Suppressor macrophage treated with lipopolysaccharide for 4 hours (primary cell): ENCODE measurements around the gene AKT1S1.

Experiments
- DNase-seq: peaks from one replicate; pipeline ENCODE4 v3.0.0-alpha.2; 2020

AKT1S1 gene

DNA sequence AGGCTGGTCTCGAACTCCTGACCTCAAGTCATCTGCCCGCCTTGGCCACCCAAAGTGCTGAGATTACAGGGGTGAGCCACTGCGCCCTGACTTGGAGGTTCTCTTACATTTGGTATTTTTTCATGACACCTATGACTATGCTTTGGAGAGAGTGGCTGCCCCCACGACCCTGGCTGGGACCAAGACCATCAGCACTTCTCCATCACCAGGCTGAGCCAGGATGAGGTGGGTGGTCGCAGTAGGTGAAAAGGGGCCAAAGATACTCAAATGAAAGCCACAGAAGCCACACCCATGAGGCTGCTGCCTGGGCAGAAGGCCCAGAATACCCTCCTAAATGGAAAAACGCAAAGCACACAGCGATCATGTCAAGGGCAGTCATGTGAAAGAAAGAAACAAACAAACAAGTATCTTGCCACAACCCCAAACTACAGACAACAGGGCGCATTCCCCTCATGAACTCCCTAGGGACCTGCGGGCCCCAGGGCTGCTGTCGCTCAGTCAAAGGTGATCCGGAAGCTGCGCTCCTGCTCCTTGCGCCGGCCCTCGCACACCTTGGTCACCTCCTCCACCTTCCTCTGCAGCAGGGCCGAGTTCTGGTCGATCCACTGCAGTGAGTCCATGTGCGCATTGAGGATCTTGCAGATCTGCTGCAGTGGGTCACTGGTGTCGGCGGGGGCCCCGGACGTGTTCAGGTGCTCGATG, 30.7 kb upstream of the AKT1S1 start:
- no peak for DNase-seq

DNA sequence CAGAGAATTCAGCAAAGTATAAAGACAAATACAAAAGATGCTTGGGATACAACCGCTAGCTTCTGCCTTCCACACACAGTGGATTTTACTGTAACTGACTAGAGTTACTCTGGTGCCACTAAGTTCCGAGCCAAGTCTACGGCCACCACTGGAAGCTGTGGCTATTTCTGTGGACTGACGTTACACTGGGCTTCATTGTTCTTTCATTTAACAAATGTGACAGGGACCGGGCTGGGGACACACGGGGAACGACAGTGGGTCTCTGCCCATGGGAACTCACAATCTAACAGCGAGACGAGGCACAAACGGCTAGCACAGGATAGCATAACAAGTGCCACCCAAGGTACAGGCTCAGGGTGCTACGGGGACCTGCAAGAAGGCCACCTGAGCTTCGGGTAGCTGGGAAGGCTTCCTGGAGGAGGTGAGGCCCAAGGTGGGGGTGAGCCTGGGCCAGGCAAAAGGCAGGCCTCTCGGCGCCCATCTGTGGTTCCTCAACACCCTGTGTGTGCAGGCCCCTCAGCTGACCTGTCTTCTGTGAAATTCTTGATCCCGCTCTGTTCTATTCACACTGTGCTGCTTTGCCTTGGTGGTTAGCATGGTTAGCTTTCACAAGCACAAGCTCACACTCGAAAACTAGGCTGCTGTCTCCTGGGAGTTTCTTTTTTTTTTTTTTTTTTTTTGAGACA, 29.9 kb upstream of the AKT1S1 start:
- DNase-seq: no peak

DNA sequence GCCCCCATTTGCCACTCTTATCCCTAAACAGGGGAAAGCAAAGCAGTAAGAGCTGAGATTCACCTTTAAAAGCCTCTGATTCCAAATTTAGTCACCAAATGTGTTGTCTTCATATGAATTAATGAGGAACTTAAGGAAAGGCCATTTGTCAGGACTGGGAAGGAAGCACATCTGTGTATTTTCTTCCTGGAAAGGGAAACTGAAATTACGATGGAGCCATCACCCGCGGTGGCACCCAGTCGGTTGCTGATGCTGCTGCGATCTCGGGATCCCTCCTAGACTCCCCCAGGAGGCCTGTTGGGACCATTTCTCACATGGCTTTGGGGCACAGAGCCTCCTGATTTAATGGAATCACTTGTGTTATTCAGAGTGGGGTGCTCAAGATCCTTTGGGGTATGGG, 27.0 kb upstream of the AKT1S1 start:
- peak; percentile 88 for DNase-seq

DNA sequence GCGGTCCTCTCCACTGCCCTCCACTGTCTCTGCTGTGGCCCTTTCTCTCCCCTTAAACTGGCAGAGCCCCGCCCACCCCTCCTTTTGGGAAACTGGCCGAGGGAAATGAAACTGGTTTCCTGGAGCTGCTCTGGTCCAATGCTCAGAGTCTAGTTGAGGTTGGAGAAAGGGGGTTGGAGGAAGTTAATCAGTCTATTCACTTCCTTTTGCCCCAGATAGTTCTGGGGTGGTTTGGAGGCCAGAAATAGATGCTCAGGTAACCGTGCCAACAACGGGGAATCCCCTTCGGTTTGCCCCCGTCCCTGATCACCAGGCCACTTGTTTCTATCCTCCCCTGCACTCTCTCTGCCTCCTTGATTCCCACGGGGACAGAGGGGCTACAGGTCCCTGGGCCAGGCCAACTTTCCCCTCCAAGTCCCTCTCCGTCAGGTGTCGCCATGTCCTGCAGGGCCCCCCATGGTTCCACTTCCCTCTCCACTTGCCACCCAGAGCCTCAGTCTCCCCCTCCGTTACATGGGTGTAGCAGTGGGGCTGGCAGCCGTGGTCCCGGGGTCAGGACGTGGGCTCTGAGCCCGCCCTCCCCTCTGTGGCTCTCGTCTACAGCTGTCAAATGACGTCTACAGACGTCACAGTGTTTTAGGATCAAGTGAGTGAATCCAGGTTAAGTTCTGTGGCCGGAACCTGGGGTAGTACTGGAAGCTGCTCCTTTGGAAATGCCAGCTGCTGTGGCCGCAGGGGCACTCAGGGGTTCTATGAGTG, 19.9 kb upstream of the AKT1S1 start, which contains the start of gene IL4I1:
Gene IL4I1 (minus strand): TSS at position 25 of the 759 bp plus-strand sequence. CDS start 727 bp downstream, outside the sequence.
- DNase-seq: peak; percentile 96

DNA sequence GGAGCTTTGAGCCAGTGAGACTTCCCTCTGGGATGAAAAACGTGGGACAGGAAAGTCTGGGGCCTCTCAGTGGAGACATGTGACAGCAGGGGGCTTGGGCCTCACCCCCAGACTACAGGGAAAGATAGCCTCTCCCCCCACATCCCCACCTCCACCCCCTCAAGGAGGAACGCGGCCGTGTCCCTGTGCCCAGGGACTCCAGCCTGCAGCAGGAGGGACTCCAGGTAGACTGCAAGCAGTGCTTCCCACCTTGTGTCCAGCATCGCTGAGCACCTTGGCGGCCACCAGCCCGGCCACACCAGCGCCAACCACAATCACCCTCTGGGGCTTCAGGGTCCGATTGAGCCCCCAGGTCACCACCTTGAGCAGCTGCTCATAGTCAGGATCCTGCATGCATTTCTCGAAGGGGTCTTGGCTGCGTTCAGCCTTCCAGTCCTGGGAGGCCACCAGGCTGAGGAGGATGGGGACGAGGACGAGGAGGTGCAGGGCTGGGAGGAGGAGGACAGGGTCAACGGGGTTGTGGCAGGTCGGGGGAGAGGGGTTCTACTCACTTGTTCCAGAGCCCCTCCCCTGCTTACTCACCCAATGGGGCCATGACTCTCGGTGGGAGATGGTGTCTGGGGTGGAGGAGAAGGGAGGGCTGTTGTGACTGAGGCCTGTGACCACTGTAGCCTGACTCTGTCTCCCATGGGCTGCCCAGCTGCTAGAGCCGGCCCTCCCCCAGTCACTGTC, 18.6 kb upstream of the AKT1S1 start:
- no peak for DNase-seq

DNA sequence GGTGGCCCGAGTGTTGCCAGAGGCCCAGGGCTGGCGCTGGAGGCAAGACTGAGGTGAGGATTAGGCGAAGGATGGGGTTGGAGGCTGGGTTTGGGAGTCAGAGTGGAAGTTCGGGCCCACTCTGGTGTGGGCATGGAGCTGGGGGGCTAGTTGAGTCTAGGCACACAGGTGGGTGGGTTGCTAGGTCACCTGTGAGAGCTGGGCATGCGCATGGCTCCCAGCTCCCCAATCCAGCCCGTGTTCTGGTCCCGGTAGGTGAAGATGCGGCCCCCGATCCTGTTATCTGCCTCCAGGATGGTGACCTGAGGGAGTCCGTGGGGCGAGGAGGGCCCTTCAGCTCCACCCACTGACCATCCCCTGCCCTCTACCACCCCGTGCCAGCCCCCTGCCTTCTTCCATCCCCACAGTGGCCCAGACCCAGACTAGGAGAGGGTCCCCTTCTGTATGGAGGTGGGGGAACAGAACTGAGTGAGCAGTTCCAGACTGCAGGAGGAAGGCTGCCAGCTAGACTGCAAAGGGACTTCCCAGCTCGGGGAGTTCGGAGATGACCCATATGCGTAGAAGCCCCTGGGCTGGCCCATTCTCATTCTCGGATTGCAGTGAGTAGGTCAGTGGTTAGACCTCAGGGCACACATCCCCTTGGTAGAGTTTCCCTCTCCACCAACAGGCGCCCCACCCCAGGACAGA, 17.9 kb upstream of the AKT1S1 start:
- peak; percentile 90 for DNase-seq

DNA sequence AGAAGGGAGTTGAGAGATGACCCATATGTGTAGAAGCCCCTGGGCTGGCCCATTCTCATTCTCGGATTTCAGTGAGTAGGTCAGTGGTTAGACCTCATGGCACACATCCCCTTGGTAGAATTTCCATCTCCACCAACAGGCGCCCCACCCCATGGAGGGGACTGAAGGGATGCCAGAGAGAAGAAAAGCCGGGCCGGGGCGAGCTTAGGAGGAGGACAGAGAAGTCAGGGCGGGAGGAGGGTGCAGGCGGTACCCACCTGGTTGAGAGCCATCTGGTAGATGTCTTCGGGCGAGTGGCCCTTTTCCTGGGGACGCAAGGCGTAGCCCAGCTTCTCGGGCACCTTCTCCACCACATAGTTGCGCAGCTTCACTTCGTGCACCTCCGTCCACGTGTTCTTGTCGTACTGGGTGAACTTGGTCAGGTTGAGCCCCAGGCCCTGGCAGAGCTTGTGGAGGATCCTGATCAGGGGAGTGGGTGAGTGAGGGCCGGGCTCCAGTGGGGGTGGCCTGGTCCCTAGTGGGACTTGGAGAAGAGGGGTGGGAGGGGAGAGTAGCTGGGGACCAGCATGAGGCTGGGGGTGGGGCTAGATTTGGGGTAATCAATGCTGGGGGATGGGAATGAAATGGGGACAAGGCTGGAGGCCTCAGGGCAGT, 17.0 kb upstream of the AKT1S1 start:
- no peak for DNase-seq

DNA sequence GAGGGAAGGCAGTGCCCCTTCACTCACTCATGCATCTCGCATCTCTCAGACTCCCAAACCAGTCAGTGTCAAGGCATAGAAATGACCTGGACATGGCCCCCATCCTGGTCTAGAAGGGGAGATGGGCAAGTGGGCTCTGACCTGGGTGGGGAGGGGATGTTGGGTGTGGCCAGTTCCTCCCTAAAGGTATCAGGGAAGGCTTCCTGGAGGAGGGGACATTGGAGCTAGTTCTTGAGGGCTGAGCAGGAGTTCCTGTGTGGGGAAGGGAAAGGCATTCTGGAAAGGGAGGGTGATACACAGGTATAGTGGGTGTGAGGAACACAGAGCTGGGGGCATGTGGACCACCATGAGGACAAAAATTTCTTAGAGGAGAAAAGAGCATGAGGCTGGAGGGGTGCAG, 15.6 kb upstream of the AKT1S1 start:
- DNase-seq: no peak

DNA sequence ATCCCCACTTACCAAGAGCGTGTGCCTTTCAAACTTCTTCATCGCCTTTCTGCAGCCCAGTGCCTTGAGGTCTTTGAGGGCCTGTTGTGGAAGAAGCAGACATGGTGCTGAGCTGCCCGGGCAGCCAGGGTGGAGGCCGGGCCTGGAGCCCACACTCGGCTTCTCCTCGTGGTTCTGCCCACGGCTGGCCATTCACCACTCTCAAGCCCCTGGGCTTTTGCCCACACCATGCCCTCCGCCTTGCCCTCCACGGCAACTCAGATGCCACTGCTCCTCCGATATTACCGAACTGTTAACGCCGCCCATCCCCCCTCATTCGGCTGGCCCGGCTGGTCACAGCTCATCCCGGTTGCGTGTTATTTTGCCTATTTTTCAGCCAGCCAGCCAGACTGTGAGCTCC, 14.2 kb upstream of the AKT1S1 start:
- DNase-seq: no peak

DNA sequence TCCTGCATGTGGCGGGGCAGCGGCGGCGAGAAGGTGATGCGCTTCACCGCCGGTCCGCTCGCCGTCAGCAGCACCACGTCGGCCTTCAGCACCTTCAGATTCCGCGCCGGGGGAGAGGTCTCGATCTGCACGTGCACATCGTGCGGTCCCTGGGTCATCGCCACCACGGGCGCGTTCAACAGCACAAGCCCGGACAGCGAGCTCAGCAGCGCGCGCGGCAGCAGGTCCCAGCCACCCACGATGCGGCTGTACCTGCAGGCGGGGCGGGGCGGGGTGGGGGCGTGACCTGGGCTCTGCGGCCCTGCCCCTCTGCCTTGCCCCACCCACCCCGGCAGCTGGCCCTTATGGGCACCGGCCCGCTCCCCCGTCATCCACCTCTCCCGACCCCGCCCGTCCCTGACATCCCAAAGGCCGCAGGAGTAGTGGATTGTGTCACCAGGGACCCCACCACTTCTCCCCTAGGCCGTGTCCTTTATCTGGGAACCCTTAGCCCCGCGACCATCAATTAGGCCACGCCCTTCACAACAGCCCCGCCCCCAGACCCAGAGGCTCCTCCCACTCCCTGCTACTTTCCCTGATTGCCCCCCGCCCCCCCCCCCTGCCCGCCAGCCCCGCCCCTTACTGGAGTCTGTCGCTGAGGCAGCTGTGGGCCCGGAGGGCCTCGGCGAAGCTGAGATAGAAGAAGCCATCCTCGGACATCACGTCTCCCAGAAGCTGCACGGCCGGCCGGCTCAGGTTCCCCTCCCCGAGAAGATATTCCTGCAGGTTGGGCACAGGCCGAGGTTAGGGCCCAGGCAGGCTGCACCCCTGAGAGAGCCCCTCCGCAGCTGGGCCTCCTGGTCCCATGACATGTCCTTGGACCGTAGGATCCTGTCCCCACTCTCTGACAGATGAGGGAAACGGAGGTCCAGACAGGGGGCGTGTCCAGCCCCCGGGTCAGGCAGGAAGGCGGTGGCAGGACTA, 13.5 kb upstream of the AKT1S1 start:
- no peak for DNase-seq

DNA sequence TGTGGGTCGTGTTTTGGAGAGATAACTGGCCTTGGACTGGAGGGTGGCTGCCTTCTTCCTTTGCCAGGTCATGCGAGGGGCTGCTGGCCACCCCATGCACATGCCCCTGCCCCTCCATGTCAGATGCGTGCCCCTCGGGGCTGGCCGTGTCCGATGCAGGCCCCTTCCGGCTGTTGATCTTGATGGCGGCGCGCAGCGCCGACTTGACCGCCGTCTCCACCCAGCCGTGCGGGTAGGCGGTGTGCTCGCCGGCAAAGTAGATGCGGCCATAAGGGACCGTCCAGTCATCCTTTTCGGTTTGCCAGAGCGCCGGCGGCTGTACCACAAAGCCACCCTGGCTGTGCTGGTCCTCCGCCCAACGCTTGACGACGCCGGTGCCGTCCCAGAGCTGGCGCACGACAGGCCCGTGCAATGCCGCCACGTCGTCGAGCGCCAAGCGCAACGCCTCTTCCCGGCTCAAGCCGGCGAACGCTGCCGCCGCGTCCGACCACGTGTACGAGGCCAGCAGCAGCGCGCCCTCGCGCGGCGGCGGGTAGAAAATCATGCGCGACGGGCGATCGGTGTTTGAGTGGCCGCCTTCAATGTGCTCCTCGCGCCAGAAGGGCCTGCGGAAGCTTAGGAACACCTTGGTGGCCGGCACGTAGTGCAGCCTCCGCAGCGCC, 12.7 kb upstream of the AKT1S1 start:
- peak; percentile 73 for DNase-seq

DNA sequence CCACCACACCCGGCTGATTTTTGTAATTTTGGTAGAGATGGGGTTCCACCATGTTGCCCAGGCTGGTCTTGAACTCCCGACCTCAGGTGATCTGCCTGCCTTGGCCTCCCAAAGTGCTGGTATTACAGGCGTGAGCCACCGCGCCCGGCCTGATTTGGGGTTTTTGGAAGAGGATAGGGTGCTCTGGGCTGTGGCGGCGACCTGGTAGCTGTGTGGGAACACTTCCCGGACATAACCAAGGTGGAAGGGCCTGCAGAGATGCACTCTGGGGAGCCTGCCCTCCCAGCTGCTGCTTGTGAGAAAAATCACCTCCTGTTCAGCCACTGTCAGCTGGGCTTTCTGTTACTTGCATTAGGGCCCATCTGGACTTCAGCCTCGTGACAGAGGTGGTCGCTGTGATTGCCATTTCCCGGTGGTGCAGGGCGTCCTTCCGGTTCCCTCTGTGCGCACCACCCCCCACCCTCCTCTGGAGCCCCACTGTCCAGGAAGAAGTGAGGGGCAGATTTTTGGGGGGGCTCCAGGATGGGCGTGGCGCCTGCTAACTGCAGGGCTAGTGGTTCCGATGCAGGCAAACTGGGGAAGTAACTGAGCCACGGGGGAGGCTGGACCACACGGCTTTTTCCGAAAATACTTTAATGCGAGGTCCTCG, 12.0 kb upstream of the AKT1S1 start:
- DNase-seq: no peak

DNA sequence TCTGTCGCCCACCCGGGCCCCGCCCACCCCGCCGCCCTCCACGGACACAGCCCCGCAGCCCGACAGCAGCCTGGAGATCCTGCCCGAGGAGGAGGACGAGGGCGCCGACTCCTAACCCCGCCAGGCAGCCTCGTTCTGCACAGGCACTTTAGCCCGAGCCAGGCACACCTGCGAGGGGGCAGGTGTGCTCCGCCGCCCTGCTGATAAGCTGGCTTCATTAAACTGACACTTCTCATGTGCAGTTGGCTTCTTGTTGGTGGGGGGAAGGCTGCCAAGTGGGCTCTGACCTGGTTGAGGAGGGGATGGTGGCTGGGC, 11.3 kb upstream of the AKT1S1 start:
- DNase-seq: no peak

DNA sequence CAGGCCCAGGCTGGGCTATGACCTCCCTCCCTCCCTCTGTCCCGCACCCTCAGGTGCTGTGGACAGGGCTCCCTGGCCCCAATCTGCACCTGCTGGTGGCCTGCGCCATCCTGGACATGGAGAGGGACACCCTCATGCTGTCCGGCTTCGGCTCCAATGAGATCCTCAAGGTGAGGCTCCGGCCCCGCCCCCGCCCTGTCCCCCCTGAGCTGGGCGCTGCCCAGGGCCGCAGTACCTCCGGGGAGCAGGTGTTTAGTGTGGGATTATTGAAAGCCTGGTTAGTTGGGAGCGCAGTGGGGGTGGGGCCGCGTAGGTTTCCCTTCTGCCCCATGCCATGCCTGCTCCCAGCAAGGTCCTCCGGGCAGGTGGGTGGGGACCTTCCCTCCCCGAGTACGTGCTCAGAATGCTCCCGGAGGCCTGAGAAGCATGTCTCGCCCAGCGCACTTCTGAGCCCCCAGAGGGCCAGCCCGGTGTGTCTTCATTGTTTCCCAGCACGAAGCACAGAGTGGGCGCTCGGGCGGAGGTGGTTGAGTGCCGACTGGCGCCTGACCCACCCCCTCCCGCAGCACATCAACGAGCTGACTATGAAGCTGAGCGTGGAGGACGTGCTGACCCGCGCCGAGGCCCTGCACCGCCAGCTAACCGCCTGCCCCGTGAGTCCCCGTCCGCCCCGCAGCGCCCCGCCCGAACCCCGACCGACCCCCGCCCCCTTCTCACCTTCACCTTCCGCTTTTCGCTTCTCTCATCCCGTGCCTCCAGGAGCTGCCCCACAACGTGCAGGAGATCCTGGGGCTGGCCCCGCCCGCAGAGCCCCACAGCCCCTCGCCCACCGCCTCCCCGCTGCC, 10.7 kb upstream of the AKT1S1 start:
- no peak for DNase-seq

DNA sequence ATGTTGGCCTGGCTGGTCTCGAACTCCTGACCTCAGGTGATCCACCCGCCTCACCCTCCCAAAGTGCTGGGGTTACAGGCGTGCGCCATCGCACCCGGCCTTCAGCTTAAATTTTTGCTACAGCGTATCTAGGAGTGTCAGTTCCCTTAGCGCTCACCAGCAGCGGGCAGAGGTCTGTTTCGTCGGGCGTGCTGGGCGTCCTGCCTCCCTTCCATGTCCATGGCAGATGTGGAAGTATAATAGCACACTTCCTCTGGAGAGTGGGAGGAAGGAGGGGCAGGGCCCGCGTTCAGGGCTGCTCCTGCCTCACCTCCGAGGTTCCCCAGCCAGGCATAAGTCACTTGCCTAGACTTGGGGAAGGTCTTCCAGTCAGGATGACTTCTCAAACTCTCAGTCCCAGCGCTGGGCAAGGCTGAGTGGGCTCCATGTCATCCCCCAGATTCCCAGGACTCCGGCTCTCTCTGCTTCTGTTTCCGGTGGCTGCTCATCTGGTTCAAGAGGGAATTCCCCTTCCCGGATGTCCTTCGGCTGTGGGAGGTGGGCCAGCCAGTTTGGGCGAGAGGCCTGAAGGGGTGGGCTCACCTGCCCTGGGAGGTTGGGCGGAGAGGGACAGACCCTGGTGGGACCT, 10.0 kb upstream of the AKT1S1 start:
- DNase-seq: no peak

DNA sequence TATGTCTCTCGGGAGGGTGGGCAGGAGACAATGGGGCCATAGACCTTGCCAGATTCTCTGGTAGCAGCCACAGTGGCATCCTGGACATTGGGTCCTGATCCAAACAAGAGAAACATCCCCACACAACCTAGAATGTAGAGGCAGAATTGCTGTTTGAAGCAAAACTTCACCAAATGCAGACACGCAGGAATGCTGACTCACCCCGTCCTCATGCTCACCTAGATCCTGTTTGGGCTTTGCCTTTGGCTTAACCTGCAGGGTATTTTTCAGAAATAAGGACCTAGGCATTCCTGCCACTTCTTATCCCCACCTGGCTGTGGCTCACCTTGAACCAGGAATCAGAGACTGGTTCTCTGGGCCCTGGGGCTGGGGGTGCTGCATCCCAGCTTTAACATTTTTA, 7.6 kb upstream of the AKT1S1 start:
- DNase-seq: no peak

DNA sequence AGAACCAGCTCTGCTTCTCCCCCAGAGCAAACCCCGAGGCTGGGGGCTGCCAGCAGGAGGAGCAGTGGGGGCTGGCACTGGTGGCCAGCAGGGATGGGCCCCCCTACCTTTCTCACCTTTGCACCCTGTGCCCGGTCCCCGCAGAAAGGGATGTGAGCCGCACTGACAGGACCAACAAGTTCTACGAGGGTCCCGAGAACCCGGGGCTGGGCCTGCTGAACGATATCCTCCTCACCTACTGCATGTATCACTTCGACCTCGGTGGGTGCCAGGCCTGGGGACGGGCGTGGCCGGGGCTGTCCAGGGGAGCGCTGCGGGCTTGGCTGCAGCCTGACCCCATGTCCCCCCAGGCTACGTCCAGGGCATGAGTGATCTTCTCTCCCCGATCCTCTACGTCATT, 7.0 kb upstream of the AKT1S1 start:
- DNase-seq: no peak

DNA sequence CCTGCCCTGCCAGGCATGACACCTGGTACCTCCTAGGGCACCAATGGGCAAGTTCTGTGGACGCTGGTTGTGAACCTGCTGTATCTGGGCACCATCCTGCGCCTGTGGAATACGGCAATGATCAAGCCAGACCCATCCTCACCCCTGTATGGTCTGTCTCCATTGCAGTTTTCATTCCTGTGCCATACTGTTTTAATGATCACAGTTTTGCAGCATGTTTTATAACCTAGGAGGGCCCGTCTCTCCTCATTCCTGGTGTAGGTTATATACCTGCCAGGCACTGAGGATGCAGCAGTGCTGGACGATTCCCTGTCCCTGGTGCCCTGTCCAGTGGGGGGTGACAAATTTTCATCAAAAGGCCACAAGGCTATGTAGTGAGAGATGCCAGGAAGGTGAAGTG, 5.9 kb upstream of the AKT1S1 start:
- DNase-seq: no peak
